CD4-positive, CD25-positive, alpha-beta regulatory T cell (primary cell): ENCODE data around the gene ALLC. TPM values are rescaled to one million over a fixed set of nuclear protein-coding genes. Genes with fewer than 3 reads are reported as not detected.

Source experiments
- ATAC-seq, 2 donors: fragments of 150-1000 bp; cut with Tn5 transposase; one replicate each; pipeline ENCODE4 v1.10.0; 2021; ENCODE audit warnings: low read depth in 2 of 2, moderate number of reproducible peaks in 2 of 2, moderate library complexity in 1 of 2
- DNase-seq, 3 donors: peaks; one replicate each; pipeline versions ENCODE4 v3.0.0 to v3.0.0-alpha.2; 2012 to 2022; ENCODE audit warnings: mixed read lengths in 1 of 3
- H3K27ac ChIP-seq: one replicate; pipeline ENCODE4 v1.7.0; 2013; ENCODE audit warnings: mild to moderate bottlenecking, low read length; ENCODE audit not compliant: insufficient read depth, poor library complexity, severe bottlenecking
- H3K27me3 ChIP-seq: one replicate; pipeline ENCODE4 v1.7.0; 2013; ENCODE audit warnings: low read length; ENCODE audit not compliant: control insufficient read depth, insufficient read depth
- H3K36me3 ChIP-seq: one replicate; pipeline ENCODE4 v1.7.0; 2013; ENCODE audit warnings: mild to moderate bottlenecking, low read length, moderate library complexity; ENCODE audit not compliant: control insufficient read depth, insufficient read depth
- H3K4me1 ChIP-seq: 2 replicates; pipeline ENCODE4 v1.7.0; 2013; ENCODE audit warnings: mild to moderate bottlenecking, low read length; ENCODE audit not compliant: insufficient read depth, control insufficient read depth, poor library complexity, severe bottlenecking
- H3K4me3 ChIP-seq: one replicate; pipeline ENCODE4 v1.7.0; 2013; ENCODE audit warnings: low read depth, mild to moderate bottlenecking, low read length, moderate library complexity
- H3K9me3 ChIP-seq, 2 experiments: 1 replicate in 1 of 2; 2 replicates in 1 of 2; pipeline ENCODE4 v1.7.0; 2013; ENCODE audit warnings: low read length in 2 of 2, mild to moderate bottlenecking in 1 of 2, moderate library complexity in 1 of 2; ENCODE audit not compliant: control insufficient read depth in 2 of 2
- H3K27ac Mint-ChIP-seq, 3 donors: one replicate each; pipeline ENCODE4 v1.8.0; 2020 to 2022; ENCODE audit warnings: mild to moderate bottlenecking in 3 of 3, mixed read lengths in 3 of 3, moderate library complexity in 2 of 3
- H3K27me3 Mint-ChIP-seq: one replicate; pipeline ENCODE4 v1.8.0; 2022; ENCODE audit warnings: mild to moderate bottlenecking, mixed read lengths
- H3K36me3 Mint-ChIP-seq: one replicate; pipeline ENCODE4 v1.8.0; 2020; ENCODE audit warnings: mixed read lengths
- H3K4me1 Mint-ChIP-seq, 4 donors: one replicate each; pipeline ENCODE4 v1.8.0; 2020 to 2022; ENCODE audit warnings: mixed read lengths in 4 of 4, mild to moderate bottlenecking in 1 of 4
- H3K4me3 Mint-ChIP-seq, 4 donors: one replicate each; pipeline ENCODE4 v1.8.0; 2020 to 2022; ENCODE audit warnings: mild to moderate bottlenecking in 4 of 4, mixed read lengths in 4 of 4, moderate library complexity in 3 of 4
- H3K9me3 Mint-ChIP-seq, 7 donors: one replicate each; pipeline ENCODE4 v1.8.0; 2020 to 2022; ENCODE audit warnings: mixed read lengths in 7 of 7, mild to moderate bottlenecking in 3 of 7, moderate library complexity in 2 of 7
- polyA plus RNA-seq, 4 donors: library from polyadenylated mRNA; unstranded; fragments of 300-500 nt; fragmentation: Illumina TruSeq; gene quantifications; one replicate each; pipeline ENCODE4 v1.2.3, GENCODE V29; 2021
- total RNA-seq: library from RNA; stranded (reverse); gene quantifications from one replicate; pipeline ENCODE4 v1.2.3, GENCODE V29; 2022

ALLC gene
- total and polyA plus RNA-seq, 5 donors from 2014 or later = not detected

DNA sequence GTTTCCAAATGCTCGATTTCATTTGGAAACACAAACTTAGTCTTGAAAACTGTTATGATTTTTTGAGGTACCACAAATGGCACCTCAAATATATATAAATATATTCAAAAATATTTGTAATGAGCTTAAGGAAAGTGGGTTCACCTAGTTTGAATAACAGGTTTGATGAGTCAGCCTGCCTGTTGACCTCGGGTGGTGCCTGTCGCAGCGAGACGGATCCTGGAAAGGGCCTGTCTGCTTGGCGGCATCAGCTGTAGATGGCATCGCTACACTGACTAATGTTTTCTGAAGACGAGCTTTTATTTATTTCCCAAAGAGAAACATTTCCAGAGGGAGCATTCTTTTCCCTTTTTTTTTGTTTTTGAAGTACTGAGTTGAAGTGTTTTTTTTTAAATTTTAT, 6.9 kb downstream of the ALLC start:
- no peaks in the 10 kb centered on the region for H3K4me1 ChIP-seq
- H3K36me3 ChIP-seq = no peaks in the 10 kb centered on the region
- H3K27ac ChIP-seq = no peak overlapping the region
- Mint-ChIP-seq H3K27ac (no peak overlapping the region), H3K9me3 (peaks cover 0 to 2% (median 0%) of the 10 kb centered on the region in 7 donors), H3K4me1 (peaks cover 0 to 14% (median 5%) of the 10 kb centered on the region in 4 donors), H3K27me3 (no peaks in the 10 kb centered on the region), H3K4me3 (no peak overlapping the region), H3K36me3 (no peaks in the 10 kb centered on the region)
- ATAC-seq (no peak), DNase-seq (no peak)
- H3K27me3 ChIP-seq = no peaks in the 10 kb centered on the region
- H3K9me3 ChIP-seq = no peaks in the 10 kb centered on the region
- no peak overlapping the region for H3K4me3 ChIP-seq

GRCh38 chr2:3665886-3666612, 8.0 kb downstream of the ALLC start:
- H3K9me3 ChIP-seq = no peaks in the 10 kb centered on the region
- H3K4me3 ChIP-seq = no peak overlapping the region
- Mint-ChIP-seq H3K27ac (no peak overlapping the region), H3K9me3 (peaks cover 0 to 2% (median 0%) of the 10 kb centered on the region in 7 donors), H3K36me3 (no peaks in the 10 kb centered on the region), H3K4me1 (peaks cover 0 to 4% (median 1%) of the 10 kb centered on the region in 4 donors), H3K27me3 (no peaks in the 10 kb centered on the region), H3K4me3 (no peak overlapping the region)
- H3K27me3 ChIP-seq = no peaks in the 10 kb centered on the region
- no peaks in the 10 kb centered on the region for H3K36me3 ChIP-seq
- H3K27ac ChIP-seq = no peak overlapping the region
- H3K4me1 ChIP-seq = no peaks in the 10 kb centered on the region
- ATAC-seq (no peak), DNase-seq (no peak)

DNA sequence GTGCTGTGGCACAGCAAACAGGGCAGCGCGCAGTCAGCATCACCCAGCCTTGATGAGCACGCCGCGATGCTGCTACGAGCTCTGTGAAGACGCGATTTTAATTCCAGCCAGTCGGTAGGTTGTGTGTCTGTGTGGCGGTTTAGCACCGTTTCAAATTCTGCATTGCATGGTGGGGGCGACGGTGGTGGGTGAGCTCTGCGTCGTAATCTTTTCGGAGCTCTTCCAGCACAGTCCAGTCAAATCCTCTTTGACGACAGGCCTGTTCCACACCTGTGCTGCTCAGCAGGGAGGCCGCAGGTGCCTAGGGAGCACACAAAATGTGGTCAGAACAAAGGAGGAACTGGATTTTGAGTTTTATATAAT, 8.6 kb downstream of the ALLC start:
- DNase-seq (no peak), ATAC-seq (no peak)
- H3K9me3 Mint-ChIP-seq = peaks cover 0 to 2% (median 0%) of the 10 kb centered on the region in 7 donors

DNA sequence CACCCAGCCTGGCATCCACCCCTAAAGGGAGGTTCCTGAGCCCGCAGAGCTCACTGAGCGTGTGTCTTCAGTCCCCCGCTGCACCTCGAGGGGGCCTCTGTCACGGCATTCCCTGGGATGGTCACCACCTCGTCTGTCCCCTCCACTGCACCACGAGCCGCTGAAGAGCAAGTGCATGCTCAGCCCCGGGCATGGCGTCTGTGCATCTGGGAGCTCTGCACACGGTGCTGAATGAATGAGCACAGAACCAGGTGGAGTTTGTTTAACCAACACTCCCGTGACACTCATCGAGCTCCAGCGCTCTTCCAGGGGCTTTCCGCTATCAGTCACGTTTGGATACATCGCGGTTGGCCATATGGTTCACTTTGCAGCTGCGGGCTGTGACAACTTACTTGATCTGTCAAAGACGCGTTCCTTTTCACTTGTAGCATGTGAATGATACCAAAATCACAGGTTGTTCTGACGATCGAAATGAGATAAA, 9.2 kb downstream of the ALLC start:
- peaks cover 0 to 2% (median 0%) of the 10 kb centered on the region in 7 donors for H3K9me3 Mint-ChIP-seq
- H3K27ac Mint-ChIP-seq = no peak overlapping the region
- peaks cover 0 to 4% (median 0%) of the 10 kb centered on the region in 4 donors for H3K4me1 Mint-ChIP-seq
- Histone ChIP-seq H3K27me3 (no peaks in the 10 kb centered on the region), H3K4me1 (no peaks in the 10 kb centered on the region), H3K27ac (no peak overlapping the region), H3K4me3 (no peak overlapping the region), H3K36me3 (no peaks in the 10 kb centered on the region), H3K9me3 (no peaks in the 10 kb centered on the region)
- ATAC-seq (no peak), DNase-seq (no peak)
- no peaks in the 10 kb centered on the region for H3K27me3 Mint-ChIP-seq
- H3K4me3 Mint-ChIP-seq = no peak overlapping the region
- no peaks in the 10 kb centered on the region for H3K36me3 Mint-ChIP-seq

More for the DNA sequence above, 8.6 kb downstream of the ALLC start:
- Mint-ChIP-seq H3K27me3 (no peaks in the 10 kb centered on the region), H3K4me1 (peaks cover 0 to 4% (median 1%) of the 10 kb centered on the region in 4 donors), H3K4me3 (no peak overlapping the region), H3K36me3 (no peaks in the 10 kb centered on the region), H3K27ac (no peak overlapping the region)
- Histone ChIP-seq H3K9me3 (no peaks in the 10 kb centered on the region), H3K27ac (no peak overlapping the region), H3K4me3 (no peak overlapping the region), H3K27me3 (no peaks in the 10 kb centered on the region), H3K4me1 (no peaks in the 10 kb centered on the region), H3K36me3 (no peaks in the 10 kb centered on the region)

GRCh38 chr2:3669656-3670055, 11.7 kb downstream of the ALLC start:
- Mint-ChIP-seq H3K36me3 (no peaks in the 10 kb centered on the region), H3K9me3 (peaks cover 0 to 2% (median 0%) of the 10 kb centered on the region in 7 donors), H3K4me1 (no peaks in the 10 kb centered on the region), H3K27me3 (peaks cover 8% of the 10 kb centered on the region), H3K27ac (no peak overlapping the region), H3K4me3 (no peak overlapping the region)
- no peaks in the 10 kb centered on the region for H3K4me1 ChIP-seq
- no peaks in the 10 kb centered on the region for H3K27me3 ChIP-seq
- H3K4me3 ChIP-seq = no peak overlapping the region
- no peaks in the 10 kb centered on the region for H3K36me3 ChIP-seq
- DNase-seq = no peak
- no peak overlapping the region for H3K27ac ChIP-seq
- ATAC-seq = no peak
- no peaks in the 10 kb centered on the region for H3K9me3 ChIP-seq

DNA sequence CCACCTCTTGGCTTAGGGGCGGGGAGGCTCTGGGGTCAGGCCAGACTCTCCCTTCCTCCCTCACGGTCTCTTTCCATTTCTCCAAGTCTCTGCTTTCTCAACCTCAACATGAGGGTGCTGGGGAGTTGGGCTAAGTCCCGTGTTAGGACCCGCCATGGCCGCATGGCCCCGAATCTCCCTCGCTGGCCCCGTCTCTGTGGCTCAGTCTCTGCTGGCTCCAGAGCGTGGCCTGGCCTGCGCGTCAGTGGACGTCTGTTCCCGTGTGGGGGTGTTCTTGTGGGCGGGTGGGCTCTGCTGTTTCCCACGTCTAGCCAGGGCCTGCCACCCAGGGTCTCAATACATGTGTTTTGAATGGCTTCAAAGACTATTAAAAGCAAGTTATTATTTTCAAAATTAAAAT, 12.4 kb downstream of the ALLC start:
- H3K27me3 ChIP-seq = no peaks in the 10 kb centered on the region
- ATAC-seq (no peak), DNase-seq (no peak)
- H3K4me1 ChIP-seq = no peaks in the 10 kb centered on the region
- no peaks in the 10 kb centered on the region for H3K9me3 ChIP-seq
- H3K27ac Mint-ChIP-seq = peak overlapping the region in 1 of 3 donors; percentile 32
- H3K27me3 Mint-ChIP-seq = peaks cover 11% of the 10 kb centered on the region
- H3K9me3 Mint-ChIP-seq = peaks cover 0 to 2% (median 0%) of the 10 kb centered on the region in 7 donors
- H3K4me3 ChIP-seq = no peak overlapping the region
- H3K36me3 Mint-ChIP-seq = no peaks in the 10 kb centered on the region
- H3K27ac ChIP-seq = no peak overlapping the region
- no peaks in the 10 kb centered on the region for H3K36me3 ChIP-seq
- H3K4me3 Mint-ChIP-seq = no peak overlapping the region
- H3K4me1 Mint-ChIP-seq = no peaks in the 10 kb centered on the region

DNA sequence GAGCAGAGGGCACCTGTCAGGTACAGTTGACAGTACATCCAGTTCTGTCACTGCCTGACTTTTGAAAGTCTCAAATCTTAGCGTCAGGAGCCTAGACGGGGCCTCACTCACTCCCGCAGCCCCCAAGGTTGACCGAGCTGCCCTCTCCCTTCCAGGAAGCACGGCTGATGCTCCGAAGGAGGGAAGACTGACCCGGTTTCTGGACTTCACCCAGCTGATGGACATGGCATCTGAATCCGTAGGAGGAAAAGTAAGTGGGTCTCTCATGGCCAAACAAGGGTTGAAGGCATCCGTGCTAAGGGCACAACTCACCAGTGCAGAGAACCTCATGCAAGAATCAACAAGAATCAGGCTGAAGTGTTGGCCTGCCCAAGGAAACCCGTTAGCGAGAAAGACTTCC, 12.9 kb downstream of the ALLC start:
- no peak overlapping the region for H3K4me3 ChIP-seq
- Mint-ChIP-seq H3K27me3 (peaks cover 16% of the 10 kb centered on the region), H3K4me1 (no peaks in the 10 kb centered on the region), H3K4me3 (no peak overlapping the region), H3K9me3 (no peaks in the 10 kb centered on the region), H3K27ac (no peak overlapping the region), H3K36me3 (no peaks in the 10 kb centered on the region)
- H3K27ac ChIP-seq = no peak overlapping the region
- DNase-seq (no peak), ATAC-seq (no peak)
- H3K36me3 ChIP-seq = no peaks in the 10 kb centered on the region
- no peaks in the 10 kb centered on the region for H3K4me1 ChIP-seq
- H3K27me3 ChIP-seq = no peaks in the 10 kb centered on the region
- no peaks in the 10 kb centered on the region for H3K9me3 ChIP-seq
